ENCODE results near the gene THSD4. TPM values are rescaled to one million over a fixed set of nuclear protein-coding genes. Genes with fewer than 3 reads are reported as not detected.

The THSD4 gene
- total and polyA plus RNA-seq, 2 of the 8 experiments (the other 6 are each of a cell fraction or from before 2014, with no cell fraction given): 2.5 to 6.2 TPM

DNA sequence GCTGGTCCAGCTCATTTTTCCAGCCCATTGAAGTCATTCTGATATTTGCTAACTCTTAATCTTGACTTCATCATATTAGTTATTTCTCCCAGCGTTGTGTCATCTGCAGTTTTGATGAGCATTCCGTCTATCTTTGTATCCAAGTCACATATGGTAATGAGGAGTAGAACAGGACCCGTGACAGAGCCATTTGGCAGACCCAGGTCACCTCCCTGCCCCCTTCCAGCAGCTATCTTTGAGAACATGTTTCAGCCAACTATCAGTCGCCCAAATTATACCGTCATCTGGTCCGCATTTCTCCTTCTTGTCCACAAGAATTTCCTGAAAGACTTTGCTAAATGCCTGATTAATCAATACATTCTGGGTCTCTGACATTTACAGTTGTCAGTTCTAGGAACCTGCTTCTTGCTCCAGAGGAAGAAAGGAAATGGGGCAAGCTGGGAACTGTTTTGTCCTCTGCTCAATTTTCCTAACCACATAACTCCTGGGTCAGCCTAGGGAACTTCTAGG, 347.9 kb downstream of the THSD4 start (continued):
- TF ChIP-seq POLR2AphosphoS5 (IDR thresholded peaks at IDR 0.05; ENCODE audit: low read depth, low read length): no peak
- no peak for TF ChIP-seq CHD1 (IDR thresholded peaks at IDR 0.05; ENCODE audit: low read depth, low read length)
- TF ChIP-seq KDM5A (IDR thresholded peaks at IDR 0.05; ENCODE audit: low read length): no peak
- TF ChIP-seq SIX5 (IDR thresholded peaks at IDR 0.05; ENCODE audit: low read depth, low read length): no peak
- TF ChIP-seq BCL11A (IDR thresholded peaks at IDR 0.05; ENCODE audit: low read depth in 2 of 2, low read length in 2 of 2): no peak
- TF ChIP-seq GTF2F1 (IDR thresholded peaks at IDR 0.05; ENCODE audit: borderline replicate concordance, low read depth, low read length): no peak
- TF ChIP-seq MAFK (IDR thresholded peaks at IDR 0.05; ENCODE audit: low read depth, low read length): no peak
- TF ChIP-seq RBBP5 (IDR thresholded peaks at IDR 0.05; ENCODE audit: borderline replicate concordance, low read depth, low read length): no peak

Measured in H1 (cell line).